ENCODE results near the gene DKC1.
"Not testable (repeated sequence)": the region's sequence is repeated elsewhere in the genome, so short reads cannot be mapped to it uniquely, and the experiment has no call there.

DKC1 gene

DNA sequence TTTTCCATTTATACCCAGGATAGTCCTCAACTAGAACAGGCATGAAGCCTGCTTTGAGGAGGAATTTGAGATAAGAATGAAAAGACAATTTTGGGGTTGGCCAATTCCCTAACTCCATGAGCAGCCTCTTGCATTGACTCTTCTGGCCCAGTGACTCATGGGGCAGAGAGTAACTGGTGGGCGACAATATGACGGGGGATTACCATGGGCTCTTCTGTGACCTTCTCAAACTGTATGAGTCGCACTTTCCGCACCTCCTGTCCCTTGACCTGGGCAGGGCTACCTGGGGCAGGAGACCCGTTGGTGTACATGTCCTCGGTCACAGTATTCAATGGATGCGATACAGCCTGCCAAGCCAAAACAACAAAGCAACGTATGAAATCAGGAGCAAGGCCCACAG, 29.3 kb downstream of the DKC1 start:
- DNase-seq (ENCODE audit: low read depth), result no peak

DNA sequence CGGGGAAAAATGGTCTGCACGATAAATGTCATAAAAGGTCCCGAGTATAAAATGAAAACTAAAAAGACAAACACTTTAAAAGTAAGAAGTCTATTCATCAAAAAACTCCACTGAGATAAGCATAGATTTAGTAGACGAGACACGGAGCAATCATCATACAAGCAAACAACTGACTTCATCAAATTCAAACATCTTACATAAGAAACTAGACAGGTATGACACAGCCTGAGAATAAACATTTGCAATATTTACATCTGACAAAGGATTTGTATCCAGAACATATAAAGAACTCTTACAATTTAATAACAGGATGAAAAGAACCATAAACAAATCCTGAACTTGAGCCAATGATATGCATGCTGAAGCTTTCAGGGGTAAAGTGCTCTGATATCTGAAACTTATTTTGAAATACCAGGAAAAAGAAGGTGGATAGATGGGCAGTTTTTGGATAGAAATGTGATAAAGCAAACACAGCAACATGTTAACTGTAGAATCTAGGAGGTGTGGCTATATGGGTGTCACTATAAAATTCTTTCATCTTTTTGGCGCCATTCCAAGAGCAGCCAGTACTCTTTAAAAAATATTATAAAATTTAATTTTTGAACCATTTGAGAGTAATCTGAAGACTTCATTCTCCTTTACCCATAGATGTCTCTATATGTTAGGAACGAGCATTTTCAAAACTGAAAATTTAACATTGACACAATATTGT, 30.6 kb downstream of the DKC1 start:
- DNase-seq (ENCODE audit: low read depth), result no peak

DNA sequence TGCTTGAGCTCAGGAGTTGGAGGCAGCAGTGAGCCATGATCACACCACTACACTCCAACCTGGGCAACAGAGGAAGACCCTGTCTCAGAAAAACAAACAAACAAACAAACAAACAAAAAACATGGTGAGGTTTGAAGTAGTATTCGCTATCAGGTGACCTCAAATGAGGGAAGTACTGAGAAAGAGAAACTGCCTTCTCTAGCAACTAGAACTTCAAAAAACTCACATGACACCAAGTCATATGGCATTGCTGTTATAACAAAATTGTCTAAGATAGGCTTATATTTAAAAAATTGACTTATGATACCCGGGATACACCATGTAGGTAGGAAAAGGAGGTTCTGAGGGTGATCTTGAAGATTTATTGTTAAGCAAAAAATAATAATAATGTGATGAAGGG, 32.4 kb downstream of the DKC1 start:
- DNase-seq (ENCODE audit: low read depth), result no peak

DNA sequence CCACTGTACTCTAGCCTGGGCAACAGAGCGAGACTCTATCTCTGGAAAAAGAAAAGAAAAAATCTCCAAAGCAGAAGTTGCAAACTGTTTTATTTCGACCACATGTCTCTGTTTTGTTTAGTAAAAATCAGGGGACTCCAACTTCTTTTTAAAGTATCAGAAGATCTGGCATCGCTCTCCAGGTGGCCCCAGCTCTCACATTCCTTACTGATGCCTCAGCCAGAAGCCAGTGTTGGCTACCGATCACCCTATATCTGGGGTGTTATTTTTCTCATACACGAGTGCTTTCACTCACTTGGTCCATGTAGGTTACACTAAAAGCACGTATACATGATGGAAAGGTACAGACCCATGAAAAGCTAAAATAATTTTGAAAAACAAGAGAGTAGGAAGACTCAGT, 34.3 kb downstream of the DKC1 start:
- no peak for DNase-seq (ENCODE audit: low read depth)

DNA sequence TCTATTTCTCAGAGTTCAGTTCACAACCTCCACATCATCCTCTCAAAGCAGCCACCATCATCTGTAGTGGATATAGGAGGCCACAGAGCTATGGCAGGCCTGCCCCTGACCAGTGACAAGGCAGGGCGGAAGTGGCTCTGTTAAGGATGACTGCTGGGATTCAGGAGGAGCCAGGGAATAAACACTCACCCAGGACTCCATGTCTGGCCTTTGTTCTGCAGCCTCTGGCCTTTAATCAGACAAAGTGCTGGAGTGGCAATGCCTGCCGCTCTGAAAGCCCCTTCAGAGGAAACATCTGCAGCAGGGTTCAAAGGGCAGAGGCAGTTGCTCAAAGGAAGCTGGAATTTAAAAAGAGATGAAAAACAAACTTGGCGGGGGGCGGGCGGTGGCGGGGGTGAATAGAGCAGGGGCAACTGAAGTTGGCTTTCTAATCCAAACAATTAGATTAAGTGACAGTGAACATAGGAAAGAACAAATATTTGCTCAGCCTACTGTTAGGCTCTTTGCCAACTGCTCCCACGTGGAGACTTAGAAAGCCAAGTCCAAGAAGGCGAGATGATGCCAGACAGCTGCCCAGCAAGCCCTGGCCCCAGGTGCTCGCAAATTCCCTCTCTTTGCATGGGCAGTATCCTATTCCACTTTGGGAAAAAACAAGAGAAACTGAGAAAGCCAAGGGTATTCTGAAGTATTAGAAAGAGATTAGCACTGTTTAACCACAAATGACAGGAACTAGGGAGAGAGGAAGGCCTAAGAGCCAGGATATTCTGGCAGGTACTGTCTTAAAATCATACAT, 37.1 kb downstream of the DKC1 start:
- no peak for DNase-seq (ENCODE audit: low read depth)

GRCh38 chrX:154800478-154801210, 38.0 kb downstream of the DKC1 start:
- no peak for DNase-seq (ENCODE audit: low read depth)

- no peak for DNase-seq (ENCODE audit: low read depth)
These were observed 40.3 kb downstream of the DKC1 start for GRCh38 chrX:154802947-154803346.

GRCh38 chrX:154804261-154804956, 41.7 kb downstream of the DKC1 start:
- no peak for DNase-seq (ENCODE audit: low read depth)

GRCh38 chrX:154804957-154805695, 42.5 kb downstream of the DKC1 start, which contains the start of gene MPP1:
Gene MPP1 (minus strand): TSS chrX:154805485. CDS start chrX:154805373, 112 bp downstream.
- peak; percentile 61 for DNase-seq (ENCODE audit: low read depth)

- no peak for DNase-seq (ENCODE audit: low read depth)
These were observed 43.0 kb downstream of the DKC1 start for GRCh38 chrX:154805696-154806091.

DNA sequence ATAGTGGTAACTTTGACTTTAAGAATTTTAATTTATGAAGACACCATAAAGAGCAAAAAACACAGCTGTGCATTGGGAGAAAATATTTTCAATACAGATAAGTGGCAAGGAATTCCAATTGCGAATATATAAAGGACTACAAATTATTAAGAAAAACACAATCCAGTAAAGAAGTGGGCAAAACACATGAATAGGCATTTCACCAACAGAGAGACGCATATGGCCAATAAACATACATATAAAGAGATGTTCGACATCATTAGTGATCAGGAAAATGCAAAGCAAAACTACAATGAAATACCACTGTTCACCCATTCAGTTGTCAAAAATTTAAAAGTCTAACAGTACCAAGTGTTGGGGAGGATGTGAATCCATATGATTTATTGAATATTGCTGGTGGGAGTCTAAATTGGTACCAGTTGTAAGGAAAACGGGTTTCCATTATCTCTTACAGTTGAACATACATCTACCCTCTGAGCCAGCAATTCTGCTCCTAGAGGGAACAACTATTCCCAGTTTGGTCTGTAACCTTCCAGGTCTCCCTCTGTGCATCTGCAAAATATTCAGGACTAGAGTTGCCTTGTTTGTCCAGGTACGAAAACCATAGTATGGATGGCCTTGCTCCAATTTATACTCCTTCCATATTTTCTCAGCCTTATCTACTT, 44.3 kb downstream of the DKC1 start:
- no peak for DNase-seq (ENCODE audit: low read depth)

DNA sequence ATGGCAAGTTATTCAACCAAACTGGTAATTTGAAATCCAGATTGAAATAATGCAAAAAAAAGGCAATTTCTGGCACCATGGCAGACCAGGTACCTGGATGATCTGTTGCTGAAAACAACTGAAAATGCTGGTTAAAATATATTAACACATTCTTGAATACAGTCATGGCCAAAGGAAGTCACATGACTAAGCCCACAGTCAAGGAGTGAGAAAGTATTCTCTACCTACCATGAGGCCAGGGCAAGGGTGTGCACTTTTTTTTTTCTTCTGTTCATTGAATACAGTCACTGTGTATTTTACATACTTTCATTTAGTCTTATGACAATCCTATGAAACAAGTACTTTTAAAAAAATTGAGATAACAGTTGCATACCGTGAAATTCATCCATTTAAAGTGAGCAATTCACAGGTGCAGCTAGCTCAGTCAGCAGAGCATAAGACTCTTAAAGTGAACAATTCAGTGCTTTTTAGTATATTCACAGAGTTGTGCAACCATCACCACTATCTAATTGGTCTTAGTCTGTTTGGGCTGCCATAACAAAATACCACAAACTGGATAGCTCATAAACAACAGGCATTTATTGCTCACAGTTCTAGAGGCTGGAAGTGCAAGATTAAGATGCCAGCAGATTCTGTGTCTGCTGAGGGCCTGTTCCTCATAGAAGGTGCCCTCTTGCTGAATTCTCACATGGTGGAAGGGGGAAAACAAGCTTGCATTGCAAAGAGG, 47.4 kb downstream of the DKC1 start:
- DNase-seq (ENCODE audit: low read depth), result no peak

- DNase-seq (ENCODE audit: low read depth), result no peak
These were observed 49.9 kb downstream of the DKC1 start for GRCh38 chrX:154812341-154813101.

GRCh38 chrX:154813801-154814200, 51.1 kb downstream of the DKC1 start:
- no peak for DNase-seq (ENCODE audit: low read depth)

GRCh38 chrX:154815274-154815818, 52.7 kb downstream of the DKC1 start:
- no peak for DNase-seq (ENCODE audit: low read depth)

- not testable (repeated sequence) for DNase-seq (ENCODE audit: low read depth)
These were observed 53.7 kb downstream of the DKC1 start for GRCh38 chrX:154816326-154816898.

- not testable (repeated sequence) for DNase-seq (ENCODE audit: low read depth)
These were observed 54.5 kb downstream of the DKC1 start for GRCh38 chrX:154817048-154817618.
